HG03025 (cell line): ENCODE measurements around the gene NDUFA7.
"Not testable (repeated sequence)": the region's sequence is repeated elsewhere in the genome, so short reads cannot be mapped to it uniquely, and the experiment has no call there.

ENCODE experiments used
- ATAC-seq: cut with Tn5 transposase; IDR thresholded peaks from one replicate; pipeline ENCODE4 v1.9.1; 2021; ENCODE audit warnings: mild to moderate bottlenecking, moderate library complexity; ENCODE audit not compliant: unreplicated experiment, low FRiP score

Gene NDUFA7

DNA sequence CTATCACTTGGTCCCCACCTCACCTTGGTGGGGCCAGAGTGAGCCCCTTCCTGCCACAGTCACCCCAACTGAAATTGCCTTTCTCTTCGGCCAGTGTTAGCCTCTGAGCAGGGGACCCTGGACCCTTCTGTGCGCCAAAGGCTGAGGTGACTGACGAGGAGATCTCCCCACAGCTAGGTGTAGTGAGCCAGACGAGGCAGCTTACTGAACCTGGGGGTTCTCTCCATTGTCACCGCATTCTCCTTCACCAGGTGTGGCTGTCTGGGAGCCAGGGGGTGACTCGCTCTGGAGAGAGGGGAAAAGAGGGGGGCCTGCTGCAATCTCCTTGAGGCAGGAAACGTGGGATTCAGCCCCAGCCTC is 1.4 kb upstream of the NDUFA7 start:
- ATAC-seq, result no peak

DNA sequence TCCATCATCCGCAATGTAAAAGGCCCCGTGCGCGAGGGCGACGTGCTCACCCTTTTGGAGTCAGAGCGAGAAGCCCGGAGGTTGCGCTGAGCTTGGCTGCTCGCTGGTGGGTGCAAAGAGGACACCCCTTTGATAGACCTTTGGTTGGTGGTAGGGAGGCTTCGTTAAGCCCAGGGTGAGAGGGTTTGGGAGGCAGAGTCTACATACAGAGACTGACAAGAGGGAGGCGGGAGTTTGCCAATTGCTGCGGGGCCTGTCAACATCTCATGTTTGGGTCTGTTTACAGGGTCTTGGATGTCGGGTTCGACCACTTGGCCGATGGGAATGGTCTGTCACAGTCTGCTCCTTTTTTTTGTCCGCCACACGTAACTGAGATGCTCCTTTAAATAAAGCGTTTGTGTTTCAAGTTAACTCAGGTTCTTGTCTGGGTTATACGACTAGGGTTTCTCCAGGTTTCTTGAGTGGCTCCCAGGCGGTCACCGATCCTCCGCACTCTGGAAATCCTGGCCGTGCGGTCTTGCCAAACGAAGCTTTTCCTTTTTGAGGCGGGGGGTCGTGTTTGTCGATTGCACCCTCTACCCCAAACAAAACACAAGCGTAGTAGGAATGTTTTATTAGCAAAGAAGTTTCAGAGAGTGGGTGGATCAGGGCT is 937 bp upstream of the NDUFA7 start:
- ATAC-seq, result no peak

DNA sequence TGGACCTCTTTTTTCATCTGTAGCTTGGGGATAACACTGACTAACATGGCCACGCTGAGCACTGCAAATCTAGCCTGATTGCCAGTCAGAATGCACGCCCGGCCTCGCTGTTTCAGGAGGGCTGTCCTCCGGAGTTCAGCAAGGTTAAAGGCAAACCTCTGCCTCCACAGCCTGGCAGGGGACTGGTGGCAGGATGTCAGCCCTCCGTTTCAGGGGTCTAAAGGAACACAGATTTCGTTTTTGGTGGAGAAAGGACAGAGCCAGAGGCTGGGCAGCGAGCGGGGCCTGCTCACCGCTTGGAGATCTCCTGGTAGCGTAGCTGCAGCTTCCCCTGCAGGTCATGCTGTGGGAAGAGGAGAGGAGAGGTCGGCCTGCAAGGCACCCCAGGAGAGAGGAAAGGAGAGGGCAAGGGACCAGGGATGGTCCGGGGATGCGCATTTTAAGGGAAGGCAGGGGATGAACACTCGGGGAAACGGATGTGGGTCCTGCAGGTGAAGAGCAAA is 560 bp downstream of the NDUFA7 start:
- ATAC-seq, result peak; percentile 16

DNA sequence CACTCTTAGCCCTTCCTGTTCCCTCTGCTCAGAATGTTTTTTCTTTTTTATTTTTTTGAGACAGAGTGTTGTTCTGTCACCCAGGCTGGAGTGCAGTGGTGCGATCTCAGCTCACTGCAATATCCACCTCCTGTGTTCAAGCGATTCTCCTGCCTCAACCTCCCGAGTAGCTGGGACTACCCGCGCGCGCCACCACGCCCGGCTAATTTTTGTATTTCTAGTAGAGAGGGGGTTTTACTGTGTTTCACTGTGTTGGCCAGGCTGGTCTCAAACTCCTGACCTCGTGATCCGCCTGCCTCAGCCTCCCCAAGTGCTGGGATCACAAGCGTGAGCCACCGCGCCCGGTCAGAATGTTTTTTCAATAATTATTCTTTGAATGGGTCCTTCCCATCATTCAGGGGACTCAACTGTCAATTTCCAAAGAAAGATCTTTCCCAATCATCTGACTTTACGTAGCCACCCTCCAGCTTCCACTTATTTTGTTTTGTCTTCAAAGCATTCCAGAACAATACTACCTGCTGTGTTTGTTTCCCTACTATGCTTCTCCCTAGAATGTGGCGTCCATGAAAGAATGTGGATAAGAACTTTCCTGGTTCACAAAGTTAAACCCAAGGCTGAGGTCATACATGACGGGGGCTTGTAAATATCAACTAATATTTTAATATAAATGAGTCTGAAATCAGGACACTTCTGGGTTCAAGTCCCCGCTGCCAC is 1.2 kb downstream of the NDUFA7 start:
- no peak for ATAC-seq

DNA sequence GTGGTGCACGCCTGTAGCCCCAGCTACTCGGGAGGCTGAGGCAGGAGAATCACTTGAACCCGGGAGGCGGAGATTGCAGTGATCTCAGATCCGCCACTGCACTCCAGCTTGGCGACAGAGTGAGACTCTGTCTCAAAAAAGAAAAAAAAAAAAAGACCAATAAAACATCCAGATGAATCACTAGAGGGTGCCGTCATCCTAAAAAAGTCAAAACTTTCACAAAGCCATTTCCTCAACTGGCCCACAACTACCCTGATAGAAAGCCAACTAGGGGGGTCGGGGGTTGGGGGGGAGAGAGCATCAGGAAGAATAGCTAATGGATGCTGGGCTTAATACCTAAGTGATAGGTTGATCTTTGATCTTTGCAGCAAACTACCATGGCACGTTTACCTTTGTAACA is 2.3 kb downstream of the NDUFA7 start:
- not testable (repeated sequence) for ATAC-seq

DNA sequence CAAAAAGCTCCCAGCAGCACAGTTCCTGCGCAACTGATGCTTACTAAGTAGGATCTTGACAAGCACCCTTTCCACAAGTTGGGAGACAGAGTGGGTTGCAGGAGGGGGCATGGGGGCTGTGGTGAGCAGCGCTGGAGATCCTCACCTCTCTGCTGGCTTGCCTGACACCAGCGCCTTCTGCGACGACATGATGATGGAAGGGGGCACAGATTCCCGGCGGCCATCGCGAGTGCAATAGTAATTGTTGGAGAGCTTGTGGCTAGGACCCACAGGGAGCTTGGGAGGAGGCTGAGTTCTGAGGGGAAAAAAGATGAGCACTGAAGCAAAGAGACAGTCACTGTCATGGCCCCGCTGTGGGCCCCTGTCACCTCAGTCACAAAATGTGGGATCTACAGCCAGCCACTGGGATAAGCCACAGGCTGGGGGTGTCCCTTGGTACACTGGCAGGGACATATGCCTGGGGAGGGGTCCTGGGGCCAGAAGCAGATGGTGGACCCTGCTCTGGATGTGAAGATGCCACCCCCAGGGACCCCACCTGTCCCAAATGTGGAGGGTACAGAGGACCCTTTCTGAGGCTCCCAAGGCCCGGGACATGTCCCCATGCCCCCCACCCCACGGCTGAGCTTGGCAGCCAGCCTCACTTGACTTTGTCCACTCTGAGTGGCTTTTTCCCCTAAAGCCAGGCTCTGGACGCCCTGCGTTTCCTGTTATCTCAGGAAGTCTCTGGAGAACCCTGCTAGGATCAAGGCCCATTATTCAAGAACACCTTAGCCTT is 4.6 kb downstream of the NDUFA7 start:
- ATAC-seq, result no peak

DNA sequence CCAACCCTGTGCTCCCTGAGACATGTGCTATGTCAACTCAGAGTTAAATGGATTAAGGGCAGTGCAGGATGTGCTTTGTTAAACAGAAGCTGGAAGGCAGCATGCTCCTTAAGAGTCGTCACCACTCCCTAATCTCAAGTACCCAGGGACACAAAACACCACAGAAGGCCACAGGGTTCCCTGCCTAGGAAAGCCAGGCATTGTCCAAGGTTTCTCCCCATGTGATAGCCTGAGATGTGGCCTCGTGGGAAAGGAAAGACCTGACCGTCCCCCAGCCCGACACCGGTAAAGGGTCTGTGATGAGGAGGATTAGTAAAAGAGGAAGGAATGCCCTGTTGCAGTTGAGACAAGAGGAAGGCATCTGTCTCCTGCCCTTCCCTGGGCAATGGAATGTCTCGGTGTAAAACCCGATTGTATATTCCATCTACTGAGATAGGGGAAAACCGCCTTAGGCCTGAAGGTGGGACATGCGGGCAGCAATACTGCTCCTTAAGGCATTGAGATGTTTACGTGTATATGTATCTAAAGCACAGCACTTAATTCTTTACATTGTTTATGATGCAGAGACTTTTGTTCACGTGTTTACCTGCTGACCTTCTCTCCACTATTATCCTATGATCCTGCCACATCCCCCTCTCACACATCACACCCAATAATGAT is 6.1 kb downstream of the NDUFA7 start:
- not testable (repeated sequence) for ATAC-seq

DNA sequence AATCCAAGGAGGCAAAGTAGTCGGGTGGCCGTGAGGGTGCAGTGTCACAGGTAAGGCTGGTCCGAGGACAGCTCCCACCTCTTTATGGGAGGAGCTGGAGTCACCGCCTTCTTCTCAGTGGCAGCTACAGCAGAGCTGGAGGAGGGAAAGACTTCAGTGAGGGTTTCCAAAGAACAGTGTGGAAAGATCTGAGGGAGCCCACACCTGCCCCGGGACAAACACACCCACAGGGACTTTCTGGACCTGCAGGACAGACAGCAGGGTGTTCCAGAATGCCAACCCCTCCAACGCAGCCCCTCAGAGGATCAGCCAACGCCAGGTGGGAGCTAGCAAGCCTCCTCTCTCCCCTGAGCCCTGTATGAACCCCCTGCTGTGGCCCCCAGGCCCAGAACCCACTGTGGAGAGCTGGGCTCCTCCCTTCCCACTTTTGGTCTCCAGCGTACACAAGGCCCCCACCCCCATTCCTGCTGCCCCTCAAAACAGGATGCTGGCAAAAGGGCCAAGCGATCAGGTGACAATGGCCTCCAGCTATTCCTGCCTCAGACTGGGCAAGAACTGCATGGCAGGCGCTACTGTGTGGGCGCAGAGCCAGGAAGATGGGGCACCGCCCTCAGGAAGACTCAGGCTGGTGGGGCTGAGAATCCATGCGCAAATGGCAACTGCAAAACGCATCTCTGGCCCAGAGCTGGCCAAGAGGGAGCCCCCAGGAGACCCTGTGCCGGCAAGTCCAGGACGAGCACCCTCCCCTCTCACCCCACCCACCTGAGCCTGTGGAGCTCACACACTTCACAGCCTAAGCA is 9.5 kb downstream of the NDUFA7 start:
- no peak for ATAC-seq

DNA sequence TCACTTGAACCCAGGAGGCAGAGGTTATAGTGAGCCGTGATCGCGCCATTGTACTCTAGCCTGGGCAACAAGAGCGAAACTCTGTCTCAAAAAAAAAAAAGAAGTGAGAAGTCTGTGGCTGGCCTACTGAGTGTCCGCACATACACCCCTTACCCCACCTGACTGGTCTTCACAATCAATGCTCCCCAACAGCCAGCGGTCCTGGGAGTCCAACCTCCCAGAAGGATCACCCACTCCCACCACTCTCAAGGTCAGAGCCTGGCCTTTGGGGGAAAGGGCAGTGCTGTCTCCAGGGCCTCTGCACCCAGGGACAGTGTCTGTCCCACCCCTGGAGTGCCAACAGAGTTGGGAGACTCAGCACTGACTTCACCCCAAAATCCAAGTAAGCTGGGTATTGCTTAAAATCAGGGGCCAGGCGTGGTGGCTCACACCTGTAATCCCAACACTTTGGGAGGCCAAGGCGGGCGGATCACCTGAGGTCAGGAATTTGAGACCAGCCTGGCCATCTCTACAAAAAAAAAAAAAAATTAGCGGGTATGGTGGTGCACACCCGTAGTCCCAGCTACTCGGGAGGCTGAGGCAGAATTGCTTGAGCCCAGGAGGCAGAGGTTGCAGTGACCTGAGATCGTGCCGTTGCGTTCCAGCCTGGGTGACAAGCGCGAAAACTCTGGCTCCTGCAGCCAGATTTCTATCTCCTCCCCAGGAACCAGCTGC is 10.7 kb downstream of the NDUFA7 start:
- ATAC-seq, result no peak

DNA sequence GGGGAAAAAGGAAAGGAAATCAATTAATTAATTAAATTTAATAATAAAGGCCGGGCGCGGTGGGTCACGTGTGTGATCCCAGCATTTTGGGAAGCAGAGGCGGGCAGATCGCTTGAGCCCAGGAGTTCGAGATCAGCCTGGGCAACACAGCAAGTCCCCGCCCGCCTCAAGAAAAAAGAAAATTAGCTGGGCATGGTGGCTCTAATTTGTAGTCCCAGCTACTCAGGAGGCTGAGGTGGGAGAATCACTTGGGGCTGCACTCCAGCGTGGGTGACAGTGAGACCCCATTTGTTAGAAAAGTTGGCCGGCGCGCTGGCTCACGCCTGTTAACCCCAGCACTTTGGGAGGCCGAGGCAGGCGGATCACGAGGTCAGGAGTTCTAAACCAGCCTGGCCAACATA is 12.3 kb downstream of the NDUFA7 start:
- no peak for ATAC-seq

DNA sequence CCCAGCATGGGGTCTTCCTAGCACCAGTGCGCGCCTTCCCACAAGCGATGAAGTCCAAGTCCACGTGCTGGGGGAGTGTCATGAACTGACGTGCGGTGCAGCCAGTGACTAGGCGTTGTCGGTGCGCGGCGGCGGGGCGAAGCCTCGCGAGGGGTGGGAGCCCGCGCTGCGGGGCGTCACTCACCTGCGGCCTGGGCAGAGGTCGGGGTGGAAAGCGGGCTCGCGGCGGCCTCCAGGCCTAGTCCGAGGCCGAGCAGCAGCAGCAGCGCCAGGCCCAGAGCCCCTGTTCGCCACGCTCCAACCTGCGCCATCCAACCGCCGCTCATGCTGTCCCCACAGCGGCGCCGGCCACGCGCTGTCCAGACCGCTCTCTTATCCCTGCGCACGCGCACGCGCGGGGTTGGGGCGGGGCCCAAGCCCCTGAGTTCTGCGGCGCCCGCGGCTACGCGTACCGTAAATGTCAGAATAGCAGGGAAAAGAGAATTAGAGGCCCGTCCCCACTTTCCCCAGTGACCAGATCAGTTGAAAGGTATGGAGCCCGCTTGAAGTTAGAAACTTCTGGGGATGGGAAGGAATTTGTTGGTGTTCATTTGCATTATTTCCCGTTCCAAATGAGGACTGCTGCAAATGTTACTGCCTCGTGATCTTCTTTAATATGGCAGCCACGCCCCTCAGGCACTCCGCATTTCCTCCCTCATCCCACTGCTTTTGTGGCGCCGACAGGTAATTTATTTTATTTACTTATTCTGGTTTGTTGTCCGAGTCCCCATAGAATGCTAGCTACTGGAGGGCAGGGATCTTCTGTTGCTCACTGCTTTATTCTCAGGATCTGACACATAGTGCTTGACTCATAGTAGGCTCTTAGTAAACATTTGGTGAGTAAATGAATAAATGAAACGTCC is 13.0 kb downstream of the NDUFA7 start, which contains the start of gene CD320:
TSS of gene CD320 (minus strand) at position 394 of the 902 bp plus-strand sequence. CDS start at position 326, 68 bp downstream.
- peak; percentile 48 for ATAC-seq

DNA sequence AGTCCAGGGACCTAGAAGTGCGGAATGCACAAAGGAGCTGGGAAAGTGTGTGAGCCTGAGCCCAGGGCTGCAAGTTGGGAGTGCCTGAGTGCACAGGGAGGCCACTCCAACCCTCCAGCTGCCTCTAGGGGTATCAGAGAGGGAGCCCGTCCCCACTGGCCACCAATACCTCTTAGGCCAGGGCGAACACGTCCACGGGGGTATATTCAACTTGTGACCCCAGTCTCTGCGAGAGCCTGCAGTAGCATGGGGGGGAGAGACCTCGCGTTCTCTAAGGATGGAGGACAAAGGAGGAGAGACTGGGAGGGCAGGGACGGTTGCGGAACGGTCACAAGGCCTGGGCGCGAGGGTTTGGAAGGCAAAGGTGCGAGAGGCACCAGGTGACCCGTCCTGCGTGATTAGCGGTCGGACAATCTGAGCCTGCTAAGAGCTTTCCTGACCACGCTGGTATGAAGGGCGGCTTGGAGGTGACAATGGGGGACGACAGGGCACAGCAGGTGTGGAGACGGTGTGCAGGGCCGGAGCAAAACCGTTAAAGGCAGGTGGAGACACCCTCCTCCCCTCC is 13.7 kb downstream of the NDUFA7 start:
- ATAC-seq, result no peak

DNA sequence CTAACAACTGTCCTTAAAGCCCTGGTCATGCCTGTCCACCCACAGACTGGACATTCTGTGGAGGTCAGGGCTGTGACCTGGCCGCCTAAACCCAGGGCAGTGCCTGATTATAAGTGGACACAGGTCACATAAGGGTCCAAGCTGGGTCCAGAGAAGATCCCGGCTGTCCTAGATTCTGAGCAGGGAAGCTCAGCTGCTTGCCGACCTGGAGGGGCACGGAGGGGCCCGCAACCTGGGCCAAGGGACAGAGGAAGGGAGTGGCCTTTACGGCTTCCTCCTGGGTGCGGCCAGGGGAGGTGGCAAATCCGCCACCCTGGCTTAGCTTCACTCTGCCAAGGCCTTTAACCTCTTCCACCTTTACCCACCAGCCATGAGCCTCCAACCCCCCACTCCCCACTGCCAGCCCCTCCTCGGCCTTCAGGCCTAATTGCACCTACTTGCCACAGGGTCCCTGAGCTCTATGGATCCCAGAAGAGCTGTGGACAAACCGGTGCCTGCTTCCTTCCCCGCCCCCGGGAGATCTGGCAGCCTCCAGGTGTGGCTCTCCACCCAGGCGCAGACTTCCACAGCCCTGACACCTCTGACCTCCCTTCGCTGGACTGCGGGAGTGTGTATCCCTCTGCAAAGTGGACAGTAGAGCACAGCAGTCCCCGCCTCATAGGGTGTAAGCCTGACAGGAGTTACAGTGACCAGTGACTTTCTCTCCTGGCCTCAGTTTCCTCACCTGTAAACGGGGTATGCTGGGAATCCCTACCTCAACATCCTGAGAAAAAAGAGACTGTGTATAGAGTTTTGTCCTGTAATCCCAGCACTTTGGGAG is 14.7 kb downstream of the NDUFA7 start:
- no peak for ATAC-seq

DNA sequence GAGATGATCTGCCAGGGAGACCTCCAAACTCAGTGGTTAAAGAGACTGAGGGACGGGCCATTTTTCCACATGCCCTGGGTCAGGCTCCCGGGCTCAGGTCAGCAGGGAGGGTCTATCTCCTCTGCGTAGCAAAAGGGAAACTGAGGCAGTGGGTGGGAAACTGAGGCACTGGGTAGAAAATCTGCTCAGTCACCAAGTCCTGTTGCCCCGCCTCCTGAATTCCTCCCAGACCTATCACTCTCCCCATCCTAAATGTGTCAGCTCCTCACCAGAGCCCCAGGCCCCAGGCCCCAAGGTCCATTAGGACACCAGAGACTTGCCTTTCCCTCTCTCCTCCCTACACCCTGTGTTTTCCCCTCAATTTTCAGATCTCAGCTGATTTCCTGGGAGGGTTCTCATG is 15.4 kb downstream of the NDUFA7 start:
- ATAC-seq, result no peak

DNA sequence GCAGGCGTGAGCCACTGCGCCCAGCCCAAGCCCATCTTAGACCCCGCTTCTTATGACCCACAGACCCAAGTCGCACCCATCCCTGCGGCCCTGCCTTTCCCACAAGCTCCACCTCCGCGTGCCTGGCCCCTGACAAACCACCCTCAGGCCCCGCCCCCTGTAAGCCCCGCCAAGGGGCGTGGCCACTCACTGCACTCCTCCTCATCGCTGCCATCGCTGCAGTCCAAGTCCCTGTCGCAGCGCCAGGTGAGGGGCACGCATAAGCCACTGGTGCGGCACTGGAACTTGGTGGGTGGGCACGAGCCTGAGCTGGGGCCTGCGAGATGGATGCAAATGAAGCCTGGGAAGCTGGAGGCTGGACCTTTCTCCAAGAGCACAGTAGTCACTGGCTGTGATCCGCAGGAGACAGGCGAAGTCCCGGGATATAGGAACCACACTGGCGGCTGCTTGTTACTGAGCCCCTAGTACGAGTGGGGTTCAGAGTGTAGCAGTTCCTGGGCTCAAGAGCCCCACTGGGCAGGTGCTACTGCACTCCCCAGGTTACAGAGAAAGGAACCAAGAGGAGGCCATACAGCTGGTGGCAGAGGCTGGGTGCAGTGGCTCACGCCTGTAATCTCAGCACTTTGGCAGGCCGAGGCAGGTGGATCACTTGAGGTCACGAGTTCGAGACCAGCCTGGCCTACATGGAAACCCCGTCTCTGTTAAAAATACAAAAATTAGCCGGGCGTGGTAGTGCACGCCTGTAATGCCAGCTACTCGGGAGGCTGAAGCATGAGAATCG is 16.1 kb downstream of the NDUFA7 start:
- no peak for ATAC-seq

DNA sequence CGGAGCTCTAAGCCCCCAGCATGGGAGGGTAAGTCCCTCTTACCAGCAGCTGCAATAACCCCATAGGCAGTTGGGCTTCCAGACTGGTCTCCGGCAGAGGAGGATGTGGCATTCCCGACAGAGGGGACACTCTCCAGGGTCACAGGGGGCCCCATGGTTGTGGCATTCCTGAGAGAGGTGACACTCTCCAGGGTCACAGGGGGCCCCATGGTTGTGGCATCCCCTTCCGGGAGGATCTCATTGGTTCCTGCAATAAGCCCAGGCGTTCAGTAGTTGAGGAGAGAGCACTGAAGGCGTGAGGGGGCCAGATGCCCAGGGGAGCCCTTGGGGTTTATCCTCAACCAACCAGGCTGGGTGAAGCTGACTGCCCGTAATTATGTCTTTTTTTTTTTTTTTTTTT is 18.4 kb downstream of the NDUFA7 start:
- ATAC-seq, result no peak

DNA sequence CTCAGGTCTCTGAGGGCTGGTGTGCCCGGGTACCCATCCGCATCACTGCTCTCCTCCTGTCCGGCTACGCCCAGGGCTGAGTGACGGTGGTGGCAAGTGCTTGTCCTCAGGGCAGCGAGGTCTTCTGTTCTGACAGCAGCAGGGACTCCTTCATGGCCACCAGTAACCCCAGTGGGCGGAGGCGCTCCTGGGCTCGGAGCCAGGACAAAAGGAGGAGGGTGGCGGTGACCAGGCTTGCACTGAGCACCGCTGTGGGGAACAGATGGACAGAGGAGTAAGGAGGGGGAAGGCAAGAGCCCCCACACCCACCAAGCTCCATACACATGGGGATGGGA is 18.9 kb downstream of the NDUFA7 start:
- no peak for ATAC-seq
